Fibroblast of skin of right biceps (primary cell): Measurements from ENCODE around the gene SRRM3.
"Not testable (repeated sequence)": the region's sequence is repeated elsewhere in the genome, so short reads cannot be mapped to it uniquely, and the experiment has no call there.

Source experiments
- DNase-seq: peaks from one replicate; pipeline ENCODE4 v3.0.0-alpha.2; 2013

Gene SRRM3

DNA sequence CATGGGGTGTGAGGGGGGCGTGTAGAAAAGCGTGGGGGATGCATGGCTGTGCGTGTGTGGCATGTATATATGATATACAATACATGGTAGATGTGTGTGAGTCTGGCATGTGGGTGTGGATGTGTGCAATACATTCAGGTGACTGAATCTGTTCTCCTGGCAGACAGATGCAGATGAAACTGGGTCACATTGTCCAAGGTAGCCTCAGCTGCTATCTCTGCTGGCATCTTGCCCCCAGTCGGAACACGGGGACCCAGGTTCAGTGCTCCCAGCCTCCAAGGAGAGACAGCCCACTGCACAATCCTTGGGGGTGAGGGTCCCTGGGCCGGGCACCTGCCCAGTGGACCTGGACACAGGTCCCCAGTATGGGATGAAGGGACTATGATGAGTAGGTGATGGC, 12.4 kb upstream of the SRRM3 start:
- DNase-seq = no peak

DNA sequence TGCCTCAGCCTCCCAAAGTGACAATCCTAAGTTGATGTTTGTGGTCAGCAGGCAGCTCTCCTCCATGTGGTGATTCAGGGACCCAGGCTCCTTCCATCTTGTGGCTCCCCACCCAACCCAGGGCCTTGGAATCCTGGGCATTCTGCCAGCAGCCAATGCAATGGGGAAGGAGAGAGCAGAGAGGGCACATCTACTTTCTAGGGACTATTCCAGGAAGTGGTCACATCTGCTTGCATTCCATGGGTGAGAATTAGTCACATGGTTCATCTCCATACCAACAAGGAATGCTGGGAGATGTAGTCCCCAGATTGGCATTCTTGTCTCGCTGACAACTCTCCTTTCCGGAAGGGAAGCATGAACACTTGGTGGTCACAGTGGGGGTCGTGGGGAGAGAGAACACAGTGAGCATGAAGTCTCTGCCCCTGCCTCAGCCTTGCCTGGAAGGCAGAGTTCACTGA, 9.9 kb upstream of the SRRM3 start:
- DNase-seq = peak; percentile 62

DNA sequence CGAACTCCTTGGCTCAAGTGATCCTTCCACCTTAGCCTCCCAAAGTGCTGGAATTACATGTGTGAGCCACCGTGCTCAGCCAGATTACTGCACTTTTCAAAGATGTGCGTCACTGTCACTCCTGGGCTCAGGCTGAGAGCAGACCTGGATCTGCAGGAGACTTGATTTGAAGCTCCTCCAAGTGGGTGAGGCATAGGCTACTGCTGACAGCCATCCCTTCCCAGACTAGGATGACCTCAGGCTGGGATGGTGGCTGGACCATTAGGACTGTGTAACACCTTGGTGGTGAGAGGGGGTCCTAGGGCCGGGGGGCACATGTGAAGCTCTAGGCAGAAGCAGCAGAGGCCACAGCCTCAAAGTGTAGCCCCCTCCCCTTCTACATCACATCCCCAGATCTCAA, 8.2 kb upstream of the SRRM3 start:
- DNase-seq = no peak

DNA sequence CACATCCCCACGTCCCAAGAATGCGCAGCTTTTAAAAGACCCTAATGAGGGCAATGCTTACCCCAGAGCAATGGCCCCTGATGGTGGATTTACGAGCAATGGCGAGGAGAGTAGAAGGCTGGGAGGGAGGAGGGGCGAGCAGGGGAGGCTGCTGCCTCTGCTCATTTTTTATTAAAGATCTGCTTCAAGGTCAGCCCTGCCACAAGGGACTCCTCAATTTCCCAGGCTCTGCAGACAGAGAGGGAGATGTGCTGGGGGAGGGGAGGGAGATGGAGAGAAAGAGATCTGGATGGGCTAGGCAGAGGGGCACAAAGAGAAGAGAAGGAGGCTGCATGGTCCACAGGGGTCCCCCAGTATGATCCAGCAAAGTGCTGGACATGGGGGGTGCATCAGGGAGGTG, 7.8 kb upstream of the SRRM3 start:
- no peak for DNase-seq

DNA sequence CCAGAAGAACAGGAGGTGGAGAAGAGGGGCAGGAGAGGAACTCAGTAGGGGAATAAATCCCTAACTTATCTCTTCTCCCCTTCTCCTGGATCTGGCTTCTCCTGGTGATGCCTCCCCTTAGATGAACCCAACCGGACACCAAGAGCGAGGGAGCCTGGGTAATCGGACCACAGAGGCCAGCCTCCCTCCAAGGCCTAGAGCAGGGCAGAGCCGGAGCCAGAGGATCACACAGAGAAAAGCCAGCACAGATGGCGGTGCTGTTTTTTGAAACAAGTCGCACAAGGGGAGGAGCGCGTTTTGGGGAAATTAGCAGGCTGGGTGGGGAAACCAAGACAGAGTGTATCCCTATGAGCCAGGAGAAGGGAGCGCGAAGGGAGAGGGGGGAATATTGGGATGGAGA, 4.9 kb upstream of the SRRM3 start:
- no peak for DNase-seq

DNA sequence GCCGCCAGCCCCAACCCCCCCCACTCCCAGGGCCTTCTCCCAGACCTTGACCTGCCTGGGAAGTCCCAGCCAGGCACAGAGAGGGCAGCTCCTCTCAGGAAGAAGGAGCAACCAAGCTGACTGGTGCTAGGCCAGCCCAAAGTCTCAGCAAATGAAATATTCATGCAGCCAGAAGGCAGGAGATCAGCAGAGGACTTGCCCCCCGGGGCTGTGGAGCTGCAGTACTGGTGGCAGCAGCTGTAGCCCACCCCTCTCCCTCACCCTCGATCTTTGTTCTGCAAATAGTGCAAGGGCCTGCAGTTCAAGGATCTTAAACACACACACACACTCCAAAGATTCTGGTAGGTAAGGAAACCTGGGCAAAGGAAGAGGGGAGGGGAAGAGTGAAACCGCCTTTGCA, 3.5 kb upstream of the SRRM3 start:
- no peak for DNase-seq

DNA sequence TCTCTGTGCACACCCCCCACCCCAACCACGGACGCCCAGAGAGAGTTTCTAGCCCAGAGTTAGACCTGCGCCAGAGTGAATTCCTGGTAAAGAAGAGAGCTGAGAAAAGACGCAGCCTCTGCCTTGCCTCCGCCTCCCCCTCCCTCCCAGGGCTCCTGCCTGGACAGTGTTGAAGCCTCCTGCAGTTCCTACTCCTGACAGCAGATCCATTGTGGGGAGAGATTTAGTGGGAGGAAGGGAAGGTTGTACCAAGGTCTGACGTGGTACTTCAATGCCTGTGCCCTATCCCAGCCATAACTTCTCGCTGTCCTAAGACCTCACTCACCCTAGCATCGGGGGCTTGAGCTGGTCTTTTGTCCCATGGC, 952 bp downstream of the SRRM3 start:
- DNase-seq = no peak

DNA sequence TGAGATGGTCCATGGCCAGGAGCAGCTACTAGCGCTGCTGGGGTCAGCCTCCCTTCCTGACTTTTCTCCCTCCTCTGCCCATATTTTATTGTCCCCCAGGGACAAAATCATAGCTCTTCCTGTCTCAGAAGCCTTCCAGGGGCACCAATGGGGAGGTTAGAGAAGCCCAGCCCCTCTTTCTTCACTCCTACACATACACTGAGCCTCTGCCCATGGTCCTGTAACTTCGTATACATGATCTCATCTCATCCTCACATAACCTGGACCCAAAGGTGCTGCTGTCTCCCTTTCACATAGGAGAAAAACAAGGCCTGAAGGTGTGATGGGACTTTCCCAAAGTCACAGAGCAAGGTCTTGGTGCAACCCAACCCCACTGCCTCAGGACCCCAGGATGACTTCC, 2.5 kb downstream of the SRRM3 start:
- DNase-seq = no peak

DNA sequence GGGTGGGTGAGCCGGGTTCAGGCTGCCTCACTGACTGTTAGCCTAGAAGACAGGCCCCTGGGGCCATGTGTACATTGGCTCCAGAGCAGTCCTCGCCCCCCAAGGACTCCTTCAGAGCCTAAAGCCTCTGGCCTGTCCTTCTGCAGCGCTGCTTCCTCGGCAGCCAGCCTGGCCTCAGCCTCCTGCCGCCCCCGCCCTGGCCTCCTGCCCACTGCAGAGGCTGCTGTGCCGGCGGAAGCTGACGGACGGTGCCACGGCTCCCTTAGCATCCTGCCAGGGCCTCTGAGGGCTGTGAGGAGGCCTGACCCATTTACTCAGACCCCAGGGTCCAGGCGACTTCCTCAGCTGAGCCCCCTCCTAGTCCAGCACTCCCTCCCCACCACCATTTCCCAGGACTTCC, 4.9 kb downstream of the SRRM3 start:
- DNase-seq = no peak

DNA sequence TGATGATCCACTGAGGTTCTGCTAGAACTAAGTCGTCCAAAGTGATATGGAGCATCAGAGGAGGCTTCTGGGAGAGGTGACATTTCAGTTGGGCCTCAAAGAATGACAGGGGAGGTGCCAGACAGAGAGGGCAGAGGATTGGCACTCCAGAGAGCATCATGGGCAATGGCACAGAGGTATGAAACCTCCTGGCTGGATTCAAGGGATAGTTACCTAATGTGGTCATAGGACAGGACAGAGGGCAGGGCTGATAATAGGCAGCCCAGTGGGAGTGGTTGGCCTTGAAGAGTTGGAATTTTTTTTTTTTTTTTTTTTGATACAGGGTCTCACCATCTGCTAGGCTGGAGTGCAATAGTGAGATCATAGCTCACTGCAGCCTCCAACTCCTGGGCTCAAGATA, 7.6 kb downstream of the SRRM3 start:
- DNase-seq = no peak

DNA sequence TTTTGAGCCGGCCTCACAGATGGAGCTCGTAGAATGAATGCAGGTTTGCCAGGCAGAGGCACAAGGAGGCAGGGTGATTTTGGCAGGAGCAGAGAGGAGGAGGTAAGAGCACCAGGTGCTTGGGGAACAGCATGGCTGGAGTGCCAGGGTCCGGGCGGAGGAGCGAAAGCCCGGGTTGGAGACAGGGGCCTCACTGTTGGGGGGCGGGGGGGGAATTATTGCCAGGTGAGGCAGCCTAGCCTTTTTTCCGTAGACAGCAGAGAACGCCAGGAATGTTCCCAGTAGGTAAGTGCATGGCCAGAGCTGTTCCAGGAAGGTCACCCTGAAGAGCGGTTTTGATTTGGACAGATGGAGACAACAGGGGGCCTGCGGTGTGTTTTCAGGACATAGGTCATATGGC, 9.5 kb downstream of the SRRM3 start:
- DNase-seq = no peak

DNA sequence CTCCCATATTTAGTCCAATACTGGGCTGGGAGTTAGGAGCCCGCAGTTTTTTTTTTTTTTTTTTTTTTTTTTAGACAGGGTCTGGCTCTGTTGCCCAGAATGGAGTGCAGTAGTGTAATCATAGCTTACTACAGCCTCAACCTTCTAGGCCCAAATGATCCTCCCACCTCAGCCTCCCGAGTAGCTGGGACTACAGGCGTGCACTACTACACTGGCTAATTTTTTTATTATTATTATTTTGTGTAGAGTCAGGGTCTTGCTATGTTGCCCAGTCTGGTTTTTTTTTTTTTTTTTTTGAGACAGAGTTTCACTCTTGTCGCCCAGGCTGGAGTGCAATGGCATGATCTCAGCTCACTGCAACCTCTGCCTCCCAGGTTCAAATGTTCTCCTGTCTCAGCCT, 13.7 kb downstream of the SRRM3 start:
- DNase-seq = not testable (repeated sequence)

DNA sequence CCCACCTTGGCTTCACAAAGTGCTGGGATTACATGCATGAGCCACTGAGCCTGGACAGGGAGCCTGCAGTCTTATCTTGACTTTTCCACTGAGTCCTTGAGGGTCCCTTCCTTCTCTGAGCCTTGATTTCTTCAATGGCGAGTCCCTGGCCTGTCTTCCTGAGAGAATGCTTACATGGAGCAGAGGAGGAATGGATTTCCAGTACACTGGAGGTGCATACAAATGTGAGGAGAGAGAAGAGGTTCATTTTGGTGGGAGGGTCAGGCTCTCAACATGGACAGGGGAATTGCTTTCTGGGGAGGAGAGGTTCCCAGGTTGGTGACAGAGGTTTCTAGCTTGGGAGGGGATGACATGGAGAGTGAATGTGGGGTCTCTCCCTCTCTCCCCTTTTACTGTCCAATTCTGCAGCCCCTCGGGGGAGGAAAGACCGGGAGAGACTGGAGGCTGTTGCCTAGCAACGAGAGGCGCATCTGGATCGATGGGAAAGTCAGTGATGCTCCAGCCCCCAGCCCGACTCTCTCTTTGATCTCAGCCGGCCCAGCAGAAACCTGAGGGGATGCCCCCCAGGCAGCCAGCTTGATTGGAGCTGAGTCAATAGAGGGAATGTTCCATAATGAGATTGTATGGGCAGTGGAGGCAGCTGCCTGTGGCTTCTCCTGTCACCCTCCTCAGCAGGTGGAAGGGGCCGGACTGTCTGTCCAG, 14.8 kb downstream of the SRRM3 start:
- DNase-seq = no peak

DNA sequence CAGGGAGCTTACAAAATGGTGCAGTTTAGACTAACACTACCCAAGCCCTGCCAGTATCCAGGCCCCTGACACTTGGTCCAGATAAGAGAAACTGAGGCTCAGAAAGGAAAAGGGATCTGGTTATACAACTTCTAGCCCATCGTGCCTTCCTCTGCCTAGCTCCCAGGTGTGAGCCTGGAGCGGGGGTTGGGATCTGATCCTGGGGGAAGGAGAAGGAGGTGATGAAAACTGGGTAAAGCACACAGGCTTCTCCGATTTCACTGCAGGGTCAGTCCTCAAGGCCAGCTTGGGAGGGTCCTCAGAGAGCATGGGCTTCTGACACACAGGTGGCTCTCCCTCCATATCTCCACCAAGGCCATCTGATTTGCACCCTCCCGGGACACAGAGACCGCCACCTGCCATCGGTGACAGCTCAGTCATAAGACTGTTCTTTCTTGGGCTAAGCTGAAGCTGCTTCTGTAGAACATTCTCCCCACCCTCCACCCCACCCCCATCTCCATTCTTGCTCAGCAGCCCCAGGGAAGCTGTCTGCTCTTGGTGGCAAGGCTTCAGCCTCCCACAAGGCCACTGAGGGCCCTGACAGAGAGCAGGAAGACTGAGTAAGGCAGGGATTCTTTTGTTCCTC, 16.4 kb downstream of the SRRM3 start:
- no peak for DNase-seq

DNA sequence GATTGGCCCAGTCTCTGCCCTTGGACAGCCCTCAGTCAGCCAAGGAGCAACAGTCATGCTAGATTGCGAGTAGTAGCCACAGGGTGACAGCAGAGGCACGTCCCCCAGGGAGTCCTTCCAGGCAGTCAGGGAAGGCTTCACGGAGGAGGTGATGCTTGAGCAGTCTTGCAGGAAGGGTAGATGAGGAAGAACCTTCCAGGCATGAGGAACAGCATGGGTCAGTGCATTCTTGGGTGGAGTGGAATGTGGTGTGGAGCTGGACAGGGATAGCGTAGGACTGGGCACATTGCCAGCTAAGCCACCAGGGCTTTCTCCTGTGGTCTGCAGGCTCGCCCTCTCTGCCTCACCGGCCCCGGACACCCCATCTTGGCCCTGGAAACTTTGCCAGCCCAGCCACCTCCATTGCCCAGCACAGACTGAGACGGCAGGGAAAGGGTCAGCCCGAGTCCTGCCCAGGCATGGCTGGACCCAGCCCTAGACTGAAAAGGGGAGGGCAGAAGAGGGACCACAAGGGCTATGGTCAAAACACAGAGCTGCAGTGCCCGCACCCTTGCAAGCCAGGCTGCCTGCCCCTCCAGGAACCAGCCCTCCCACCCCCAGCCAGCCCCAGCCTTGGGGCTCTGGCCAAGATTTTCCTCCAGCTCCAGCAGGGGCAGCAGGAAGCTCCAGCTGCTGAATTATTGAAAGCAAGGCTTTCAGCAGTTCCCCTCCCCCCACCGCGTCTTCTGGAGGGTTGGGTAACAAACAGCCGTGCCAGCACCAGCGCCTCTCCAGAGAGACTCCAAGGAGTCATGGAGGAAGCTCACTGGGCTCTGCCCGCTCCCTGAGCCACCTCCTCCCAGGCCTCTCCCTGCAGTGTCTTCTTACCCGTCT, 18.7 kb downstream of the SRRM3 start:
- DNase-seq = peak; percentile 26

DNA sequence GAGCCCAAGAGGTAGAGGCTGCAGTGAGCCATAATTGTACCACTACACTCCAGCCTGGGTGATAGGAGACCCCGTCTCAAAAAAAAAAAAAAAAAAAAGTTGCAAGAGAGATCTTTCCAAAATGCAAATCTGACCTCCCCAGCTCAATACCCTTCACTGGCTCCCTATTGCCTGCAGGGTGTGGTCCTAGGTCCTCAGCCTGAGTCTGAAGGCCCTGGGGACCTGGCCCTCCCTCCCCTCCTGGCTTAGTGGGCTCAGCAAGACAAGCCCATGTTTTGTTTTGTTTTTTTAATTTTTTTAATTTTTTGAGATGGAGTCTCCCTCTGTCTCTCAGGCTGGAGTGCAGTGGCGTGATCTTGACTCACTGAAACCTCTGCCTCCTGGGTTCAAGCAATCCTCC, 20.6 kb downstream of the SRRM3 start:
- DNase-seq = no peak

DNA sequence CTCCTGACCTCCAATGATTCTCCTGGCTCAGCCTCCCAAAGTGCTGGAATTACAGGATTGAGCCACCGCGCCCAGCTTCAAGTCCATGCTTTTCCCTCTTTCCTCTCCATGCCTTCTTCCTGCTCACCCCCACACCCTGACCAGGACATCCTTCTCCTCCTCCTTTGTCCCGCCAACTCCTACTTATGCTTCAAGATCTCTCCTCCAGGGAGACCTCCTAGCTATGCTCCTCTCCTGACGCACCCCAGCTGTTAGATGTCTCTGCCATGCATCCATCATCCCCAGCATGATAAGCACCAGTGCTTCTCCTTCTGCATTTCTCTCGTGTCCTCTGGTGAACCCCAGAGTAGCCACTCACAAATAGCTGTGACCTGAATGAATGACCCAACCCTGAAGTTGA, 21.1 kb downstream of the SRRM3 start:
- DNase-seq = no peak

DNA sequence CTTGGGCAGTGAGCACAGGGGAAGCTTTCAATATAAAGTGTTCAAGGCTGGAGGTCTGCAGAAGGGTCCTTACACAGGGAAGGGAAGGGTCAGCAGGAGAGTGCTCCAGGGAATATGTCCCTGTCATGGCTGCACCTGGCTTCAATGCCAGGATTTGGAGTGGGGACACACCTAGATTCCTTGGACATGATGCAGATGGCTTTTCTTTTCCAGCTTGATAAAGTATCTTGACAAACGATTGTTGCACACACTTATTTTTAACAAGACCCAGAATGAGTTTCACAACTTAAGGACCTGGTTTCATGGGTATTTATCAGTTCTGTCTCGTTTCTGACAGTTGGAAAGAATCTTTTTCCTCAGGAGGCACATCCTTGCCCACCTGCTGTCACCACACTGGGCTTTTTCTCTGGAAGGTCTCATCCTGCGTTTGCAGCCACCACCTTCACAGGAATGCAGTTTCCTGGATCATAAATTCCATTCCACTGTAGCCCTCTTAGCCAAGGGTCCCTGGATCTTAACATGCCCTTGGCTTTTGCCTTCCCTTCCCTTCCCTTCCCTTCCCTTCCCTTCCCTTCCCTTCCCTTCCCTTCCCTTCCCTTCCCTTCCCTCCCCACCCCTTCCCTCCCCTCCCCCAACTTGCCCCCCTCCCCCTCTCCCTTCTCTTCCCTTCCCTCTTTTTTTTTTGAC, 21.7 kb downstream of the SRRM3 start:
- no peak for DNase-seq

DNA sequence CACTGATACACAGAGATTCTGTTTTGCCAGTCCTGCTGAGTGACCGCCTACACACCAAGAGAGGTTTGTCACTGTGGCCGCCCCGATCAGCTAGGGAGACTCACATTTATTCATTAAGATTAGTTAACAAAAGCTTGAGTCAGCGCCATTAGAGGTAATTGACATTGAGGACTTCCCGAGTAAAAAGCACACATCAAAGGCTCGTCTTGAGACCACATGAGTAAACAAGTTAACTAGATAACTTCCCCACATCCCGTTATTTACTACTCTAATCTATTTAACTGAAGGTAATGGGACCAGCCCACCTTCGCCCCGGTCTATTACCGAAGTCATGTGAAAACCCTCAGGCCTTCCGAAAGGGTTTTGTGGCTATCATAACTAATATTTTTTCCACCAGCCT, 23.0 kb downstream of the SRRM3 start:
- no peak for DNase-seq

DNA sequence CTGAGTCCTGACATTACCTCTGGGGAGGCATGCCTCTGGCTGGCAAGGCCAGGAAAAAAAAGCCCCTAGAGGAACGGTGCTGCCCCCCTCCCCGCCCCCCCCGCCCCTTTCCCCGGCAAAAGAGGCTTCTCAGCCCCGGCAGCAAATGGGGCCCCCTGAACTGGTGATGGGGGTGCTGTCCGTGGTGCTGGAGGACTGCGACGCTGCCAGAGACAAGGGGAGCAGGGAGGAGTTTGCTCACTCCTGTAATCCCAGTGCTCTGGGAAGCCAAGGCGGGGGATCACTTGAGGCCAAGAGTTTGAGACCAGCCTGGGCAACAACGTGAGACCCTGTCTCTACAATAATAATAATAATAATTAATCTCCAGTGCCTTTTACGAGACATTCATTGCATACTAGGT, 23.7 kb downstream of the SRRM3 start:
- DNase-seq = peak; percentile 35

DNA sequence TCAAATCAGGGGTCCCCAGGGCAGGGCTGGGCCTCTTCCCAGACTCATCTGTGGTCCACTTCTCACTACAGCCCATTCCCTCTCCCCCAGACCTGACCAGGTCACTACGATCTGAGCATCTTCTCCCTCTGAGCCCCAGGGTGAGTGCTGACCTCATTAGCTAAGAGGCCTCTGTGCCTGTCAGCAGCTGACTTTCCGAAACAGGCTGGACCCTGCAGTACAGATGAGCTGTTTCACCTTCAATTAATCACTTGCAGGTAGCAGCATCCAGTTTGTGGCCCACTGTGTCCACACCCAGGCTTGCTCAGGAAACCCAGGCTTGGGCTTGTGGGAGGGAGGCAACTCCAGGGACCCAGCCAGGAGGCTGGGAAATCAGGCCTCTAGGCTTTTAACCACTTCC, 24.3 kb downstream of the SRRM3 start:
- no peak for DNase-seq

DNA sequence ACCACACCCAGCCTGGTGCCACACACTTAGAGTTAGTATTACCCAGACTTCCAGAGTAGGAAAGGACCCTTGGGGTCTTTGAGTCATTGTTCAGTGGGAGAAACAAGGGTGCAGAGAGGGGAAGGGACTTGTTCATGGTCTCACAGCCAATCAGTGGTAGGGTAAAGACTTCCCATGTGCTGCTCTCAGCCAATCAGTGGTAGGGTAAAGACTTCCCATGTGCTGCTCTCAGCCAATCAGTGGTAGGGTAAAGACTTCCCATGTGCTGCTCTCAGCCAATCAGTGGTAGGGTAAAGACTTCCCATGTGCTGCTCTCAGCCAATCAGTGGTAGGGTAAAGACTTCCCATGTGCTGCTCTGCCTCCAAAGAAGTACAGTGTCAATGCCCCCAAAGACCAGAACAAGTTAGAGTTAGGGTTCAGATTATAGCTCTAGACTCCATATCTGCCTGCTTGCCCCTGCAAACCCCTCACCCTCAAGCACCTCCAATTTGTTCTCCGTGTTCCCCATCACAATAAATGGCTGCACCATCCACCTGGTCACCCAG, 25.3 kb downstream of the SRRM3 start:
- DNase-seq = not testable (repeated sequence)

DNA sequence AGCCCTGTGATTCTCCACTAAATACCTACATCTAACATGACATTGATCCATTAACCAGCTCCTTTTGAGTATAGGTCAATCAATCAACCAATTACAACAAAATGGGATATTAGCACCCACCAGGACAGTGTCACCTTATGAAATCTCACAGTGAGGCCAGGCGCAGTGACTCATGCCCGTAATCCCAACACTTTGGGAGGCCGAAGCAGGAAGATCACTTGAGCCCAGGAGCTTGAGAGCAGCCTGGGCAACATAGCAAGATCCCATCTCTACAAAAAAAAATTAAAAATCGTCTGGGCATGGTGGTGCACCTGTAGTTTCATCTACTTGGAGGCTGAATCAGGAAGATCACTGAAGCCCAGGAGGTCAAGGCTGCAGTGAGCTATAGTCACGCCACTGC, 28.5 kb downstream of the SRRM3 start:
- no peak for DNase-seq
